OCI-LY3 (cell line): ENCODE results near the gene PGA4.

Source experiments
- EZH2phosphoT487 ChIP-seq: fragments of 200-600 bp; shearing (Covaris generic); IDR thresholded peaks from 2 replicates; pipeline ENCODE4 v1.6.1; 2018; ENCODE audit warnings: antibody characterized with exemption, mixed run types, low read depth
- TF ChIP-seq, protein P1 (sequence below): fragments of 200-600, 300-600 bp; sonication (generic); IDR thresholded peaks from 2 replicates; pipeline ENCODE4 v1.5.1; 2014; ENCODE audit warnings: antibody characterized with exemption, low read length, low read depth

- TF ChIP-seq, protein P1, sequence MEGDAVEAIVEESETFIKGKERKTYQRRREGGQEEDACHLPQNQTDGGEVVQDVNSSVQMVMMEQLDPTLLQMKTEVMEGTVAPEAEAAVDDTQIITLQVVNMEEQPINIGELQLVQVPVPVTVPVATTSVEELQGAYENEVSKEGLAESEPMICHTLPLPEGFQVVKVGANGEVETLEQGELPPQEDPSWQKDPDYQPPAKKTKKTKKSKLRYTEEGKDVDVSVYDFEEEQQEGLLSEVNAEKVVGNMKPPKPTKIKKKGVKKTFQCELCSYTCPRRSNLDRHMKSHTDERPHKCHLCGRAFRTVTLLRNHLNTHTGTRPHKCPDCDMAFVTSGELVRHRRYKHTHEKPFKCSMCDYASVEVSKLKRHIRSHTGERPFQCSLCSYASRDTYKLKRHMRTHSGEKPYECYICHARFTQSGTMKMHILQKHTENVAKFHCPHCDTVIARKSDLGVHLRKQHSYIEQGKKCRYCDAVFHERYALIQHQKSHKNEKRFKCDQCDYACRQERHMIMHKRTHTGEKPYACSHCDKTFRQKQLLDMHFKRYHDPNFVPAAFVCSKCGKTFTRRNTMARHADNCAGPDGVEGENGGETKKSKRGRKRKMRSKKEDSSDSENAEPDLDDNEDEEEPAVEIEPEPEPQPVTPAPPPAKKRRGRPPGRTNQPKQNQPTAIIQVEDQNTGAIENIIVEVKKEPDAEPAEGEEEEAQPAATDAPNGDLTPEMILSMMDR: no peak
- no peak for TF ChIP-seq EZH2phosphoT487
Observed at GRCh38 chr11:61275191-61275590, 53.0 kb downstream of the PGA4 start.
